Measurements from ENCODE around the gene ZFYVE28.

Gene ZFYVE28

DNA sequence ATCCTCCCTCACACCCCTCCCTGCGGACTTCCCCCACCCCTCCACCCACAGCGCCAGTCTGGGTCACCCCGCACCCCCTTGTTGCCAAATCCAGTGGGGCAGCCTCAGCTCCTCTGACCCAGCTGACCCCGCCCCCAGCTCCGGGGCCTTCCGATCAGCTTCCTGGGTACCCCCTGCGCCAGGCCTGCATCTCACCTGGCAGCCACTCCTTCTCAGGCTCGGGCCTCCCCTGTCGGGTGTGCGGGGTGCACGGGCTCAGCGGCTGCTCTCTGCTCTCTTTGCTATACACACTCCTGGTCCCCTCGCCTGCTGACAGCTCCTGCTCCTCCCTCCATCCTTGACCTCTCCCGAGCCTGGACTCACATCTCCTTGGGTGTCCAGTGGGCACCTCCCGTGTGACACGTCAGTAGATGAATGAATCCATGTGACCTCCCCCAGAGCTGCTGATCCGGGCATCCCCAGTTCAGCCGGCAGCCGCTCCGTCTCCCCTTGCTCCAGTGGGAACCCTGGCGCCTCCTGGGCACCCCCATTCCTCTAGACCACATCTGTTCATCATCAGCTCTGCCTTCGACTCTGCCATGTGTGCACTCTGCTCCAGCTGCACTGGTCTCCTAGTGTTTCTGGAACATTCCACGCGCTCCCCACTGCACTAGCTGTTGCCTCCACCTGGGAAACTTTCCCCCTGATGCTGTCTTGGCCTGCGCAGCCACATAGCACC lies 10.2 kb upstream of the ZFYVE28 start:
- DNase-seq (ENCODE audit: low read depth in 1 of 2, low spot score in 1 of 2), result no peak

DNA sequence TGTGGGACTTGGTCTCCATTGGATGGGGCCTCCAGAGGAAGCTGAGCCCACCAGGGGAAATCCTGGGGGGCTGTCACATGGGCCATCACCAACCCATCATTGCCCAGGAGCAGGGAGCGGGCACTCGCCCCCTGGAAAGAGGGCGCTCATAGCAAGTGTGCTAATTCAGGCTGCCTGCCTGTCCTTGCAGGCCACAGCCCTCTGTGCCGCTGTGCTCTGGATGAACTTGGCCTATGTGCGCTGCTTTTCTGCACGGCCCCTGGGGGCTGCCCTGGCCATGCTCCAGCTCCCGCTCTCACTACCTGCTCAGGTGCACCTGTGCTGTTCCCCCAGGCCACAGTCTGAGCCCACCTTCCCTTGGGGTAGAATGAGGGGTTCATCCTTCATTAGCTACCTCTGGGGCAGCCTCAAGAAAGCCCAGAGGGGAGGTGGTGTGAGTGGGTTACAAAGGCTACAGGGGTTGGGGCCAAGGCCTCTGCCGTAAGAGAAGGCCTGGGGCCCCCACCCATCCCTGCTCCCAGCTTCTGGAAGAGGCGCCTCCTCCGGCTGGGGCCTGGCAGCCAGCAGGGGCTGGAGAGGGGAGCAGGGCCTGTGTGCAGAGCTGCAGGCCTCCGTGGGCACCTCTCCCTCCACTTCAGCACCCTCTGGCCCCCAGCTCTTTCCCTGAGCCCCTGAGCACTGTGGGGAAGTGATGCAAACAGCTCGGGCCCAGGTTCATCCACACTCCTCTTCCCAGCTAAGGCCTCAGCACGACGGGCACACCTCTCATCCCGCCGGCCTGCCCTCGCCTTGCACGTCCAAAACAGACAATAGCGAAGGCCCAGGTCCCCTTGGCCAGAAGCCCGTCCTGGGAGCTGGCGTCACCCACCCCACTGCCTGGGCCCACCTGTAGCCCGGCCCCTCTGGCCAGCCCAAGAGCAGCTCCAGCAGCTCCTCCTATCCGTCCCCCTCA lies 9.2 kb upstream of the ZFYVE28 start:
- no peak for DNase-seq (ENCODE audit: low read depth in 1 of 2, low spot score in 1 of 2)

DNA sequence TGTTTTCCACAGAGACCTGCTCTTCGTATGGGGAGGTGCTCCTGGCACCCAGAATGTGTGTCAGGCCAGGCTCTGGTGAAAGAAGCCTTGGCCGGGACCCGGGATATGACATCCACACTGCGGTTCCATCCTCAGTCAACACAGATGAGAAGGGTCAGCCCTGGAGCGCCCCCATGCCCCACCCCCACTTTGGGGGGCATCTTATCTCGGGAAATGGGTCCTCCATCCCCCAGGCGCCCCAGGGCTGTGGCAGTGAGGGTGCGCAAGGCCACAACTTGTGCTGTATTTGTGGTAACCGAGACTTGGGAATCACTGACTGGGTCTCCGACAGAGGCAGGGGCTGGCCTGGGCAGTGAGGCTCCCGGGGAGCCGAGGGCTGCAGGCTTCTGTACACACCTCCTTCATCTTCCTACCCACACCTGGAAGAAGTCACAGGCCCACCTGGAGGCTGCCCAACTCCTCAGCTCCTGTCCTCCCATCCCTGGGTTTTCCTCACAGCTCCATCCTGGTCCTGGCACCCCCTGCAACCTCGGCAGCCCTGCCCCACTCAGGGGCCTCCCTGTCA lies 8.3 kb upstream of the ZFYVE28 start:
- DNase-seq (ENCODE audit: low read depth in 1 of 2, low spot score in 1 of 2), result no peak

DNA sequence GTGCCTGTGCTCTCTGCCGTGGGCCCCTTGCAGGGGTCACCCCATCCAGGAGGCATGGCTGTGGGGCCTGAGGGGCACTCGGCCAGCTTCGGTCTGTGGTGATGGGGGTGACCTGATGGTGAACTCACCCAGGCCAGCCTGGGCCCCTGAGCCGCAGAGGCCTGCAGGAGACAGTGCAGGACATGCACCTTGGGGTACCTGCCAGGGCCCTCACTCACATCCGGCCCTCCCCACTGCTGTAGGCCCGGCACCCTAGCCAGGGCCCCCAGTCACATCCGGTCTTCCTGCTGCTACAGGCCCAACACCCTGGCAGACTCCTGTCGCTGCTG lies 7.6 kb upstream of the ZFYVE28 start:
- no peak for DNase-seq (ENCODE audit: low read depth in 1 of 2, low spot score in 1 of 2)

DNA sequence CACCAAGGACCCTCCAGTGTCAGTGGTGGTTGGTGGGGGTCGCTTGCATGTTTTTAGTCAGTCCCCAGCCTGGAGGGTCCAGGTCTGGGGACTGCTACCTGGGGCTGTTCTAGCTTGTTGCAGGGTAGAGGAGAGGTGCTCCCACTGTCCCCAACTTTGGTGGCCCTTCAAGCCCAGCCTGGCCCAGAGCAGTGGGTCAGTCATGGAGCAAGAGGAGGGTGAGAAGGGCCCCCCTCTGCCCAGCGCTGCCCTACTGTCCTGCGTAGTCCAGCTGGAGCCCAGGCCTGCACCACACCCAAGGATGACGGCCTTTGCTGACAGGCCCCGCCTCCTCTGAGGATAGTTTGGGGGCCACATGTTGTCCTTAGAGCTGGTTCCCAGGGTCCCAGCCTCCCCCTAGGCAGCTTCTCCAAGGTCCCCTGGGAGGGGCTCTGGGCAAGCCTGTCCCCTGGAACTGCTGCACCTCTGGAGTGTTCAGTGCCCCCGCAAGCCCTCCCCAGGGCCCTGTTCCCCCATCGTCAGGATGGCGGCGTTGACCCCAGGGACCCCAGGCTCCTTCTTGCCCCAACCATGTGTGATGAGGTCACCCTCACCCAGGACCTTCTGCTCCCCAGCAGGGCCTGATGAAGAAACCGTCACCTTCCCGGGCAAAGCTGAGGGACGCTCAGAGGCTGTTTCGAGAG lies 7.1 kb upstream of the ZFYVE28 start:
- DNase-seq (ENCODE audit: low read depth in 1 of 2, low spot score in 1 of 2), result no peak

DNA sequence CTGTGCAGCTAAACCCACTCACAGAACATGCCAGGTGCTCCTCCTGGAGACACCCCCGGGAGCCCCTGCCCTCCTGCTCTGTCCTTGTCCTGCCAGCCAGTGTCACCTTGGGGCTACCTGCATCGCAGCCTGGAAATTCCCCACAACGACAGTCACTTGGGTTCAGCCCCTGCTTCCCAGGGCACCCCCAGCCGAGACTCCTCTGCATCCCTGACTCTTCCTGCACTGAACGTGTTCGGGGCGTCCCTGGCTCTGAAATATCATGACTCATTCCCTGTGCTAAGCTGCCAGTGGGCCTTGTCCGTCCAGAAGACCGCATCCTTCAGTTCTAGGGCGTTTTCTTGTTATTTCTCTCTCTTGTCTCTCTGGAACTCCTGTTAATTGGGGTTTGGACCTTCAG lies 6.1 kb upstream of the ZFYVE28 start:
- DNase-seq (ENCODE audit: low read depth in 1 of 2, low spot score in 1 of 2), result no peak

DNA sequence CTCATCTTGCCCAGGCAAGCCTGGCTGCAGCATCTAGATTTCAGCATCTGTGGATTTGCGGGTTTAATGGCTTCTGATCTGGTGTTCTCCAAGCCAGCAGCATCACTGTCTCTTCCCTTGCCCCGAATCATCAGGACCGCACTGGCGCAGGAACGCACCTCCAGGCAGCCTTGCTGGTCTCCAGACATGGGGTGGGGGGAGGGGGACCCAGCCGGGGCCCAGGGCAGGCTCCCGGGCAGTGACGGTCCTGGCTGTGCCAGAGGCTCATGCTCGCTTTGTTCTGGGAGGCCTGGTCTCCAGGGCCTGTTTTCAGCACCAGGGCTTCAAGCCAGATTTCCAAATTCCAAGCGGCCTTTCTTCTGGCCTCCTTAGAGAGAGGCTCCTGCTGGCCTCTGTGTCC lies 5.2 kb upstream of the ZFYVE28 start:
- no peak for DNase-seq (ENCODE audit: low read depth in 1 of 2, low spot score in 1 of 2)

DNA sequence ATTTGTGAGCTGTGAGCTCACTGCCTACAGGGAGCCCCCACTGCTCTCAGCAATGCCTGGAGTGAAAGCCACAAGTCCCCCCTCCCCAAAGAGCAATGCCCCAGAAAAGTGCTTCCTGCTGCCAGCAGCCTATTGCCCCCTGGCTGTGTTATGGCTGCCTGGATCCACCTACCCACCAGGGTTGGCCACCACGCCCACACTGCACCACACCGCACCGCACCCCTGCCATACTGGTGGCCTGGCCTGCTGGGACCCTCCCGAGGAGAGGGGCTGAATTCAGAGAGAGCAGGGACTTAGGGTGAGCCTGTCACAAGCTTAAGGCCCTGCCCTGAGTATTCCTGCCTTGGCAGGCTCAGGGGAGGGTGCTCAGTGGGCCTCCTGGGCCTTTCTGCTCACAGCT lies 4.6 kb upstream of the ZFYVE28 start:
- DNase-seq (ENCODE audit: low read depth in 1 of 2, low spot score in 1 of 2), result no peak

DNA sequence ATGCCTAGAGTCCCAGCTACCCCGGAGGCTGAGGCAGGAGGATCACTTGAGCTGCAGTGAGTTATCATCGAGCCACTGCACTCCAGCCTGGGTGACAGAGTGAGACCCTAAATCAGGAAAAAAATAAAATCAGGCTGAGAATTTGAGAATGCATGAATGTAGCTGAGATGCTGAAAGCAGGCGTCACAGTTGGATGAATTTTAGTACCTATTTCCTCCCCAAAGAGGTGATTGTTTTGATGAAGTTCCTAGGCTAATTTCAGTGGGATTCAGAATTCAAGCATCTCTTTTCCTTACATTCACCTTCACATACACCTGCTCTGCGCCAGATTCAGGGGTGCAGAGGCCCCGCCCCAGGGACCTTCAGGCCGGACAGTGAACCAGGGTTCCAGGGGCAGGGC lies 3.5 kb upstream of the ZFYVE28 start:
- no peak for DNase-seq (ENCODE audit: low read depth in 1 of 2, low spot score in 1 of 2)

DNA sequence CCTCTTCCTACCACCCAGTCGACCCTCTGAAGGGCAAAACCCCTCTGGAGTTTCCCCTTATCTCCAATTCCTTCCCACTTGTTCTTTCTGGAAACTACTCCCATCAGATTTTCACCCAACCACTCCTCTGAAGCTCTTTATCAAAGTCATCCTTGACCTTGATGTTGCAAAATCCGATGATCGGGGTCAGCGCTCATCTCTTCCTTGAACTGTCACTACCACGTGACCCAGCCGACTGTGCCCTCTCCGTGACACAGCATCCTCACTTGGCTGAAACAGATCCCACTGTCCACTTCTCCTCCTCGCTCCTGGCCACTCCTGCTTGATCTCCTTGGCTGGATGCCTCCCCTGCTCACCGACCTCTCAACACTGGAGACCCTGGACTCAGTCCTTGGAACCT lies 1.4 kb upstream of the ZFYVE28 start:
- no peak for DNase-seq (ENCODE audit: low read depth in 1 of 2, low spot score in 1 of 2)

DNA sequence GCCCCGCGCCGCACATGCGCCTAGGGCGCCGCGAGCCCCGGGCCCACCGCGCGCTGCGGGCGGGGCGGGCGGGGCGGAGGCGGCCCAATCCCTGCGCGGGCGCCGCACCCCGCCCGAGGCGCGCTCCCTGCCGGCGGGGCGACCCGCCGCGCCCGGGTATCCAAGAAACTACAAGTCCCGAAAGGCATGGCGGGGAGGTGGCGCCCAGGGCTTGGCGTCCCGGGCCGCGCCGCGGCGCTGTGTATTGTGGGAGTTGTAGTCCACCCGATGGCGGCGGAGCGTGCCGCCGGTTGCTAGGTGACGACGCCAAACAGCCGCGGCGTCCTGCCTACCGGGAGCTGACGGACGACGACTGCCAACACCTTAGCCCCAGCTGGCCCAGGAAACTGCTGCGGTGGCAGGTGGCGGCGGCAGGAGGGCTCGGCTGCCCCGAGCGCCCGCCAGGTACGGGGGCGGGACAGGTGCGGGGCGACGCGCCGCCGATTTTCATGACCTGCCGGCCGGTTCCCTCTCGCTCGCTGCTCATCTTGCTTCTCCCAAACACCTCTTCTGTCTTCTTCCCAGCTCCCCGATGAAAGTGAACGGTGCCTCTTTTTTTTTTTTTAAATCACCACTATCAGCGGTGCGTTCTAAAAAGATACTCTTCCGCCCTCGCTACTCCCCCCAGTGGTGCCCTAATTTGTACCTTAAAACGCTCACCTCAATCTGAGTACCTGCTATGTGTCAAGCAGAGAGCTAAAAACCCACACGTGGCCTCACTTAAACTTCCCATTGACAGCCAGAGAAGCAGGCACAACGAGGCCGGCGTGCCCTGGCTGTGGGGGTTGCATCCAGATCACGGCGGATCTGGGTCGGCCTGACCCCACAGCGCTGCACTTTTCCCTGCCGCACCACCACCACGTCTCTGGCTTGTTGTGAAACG lies 466 bp upstream of the ZFYVE28 start, which contains the start of gene CFAP99:
CFAP99 (plus strand) TSS at position 306 of the 922 bp plus-strand sequence.
- peak; percentile 96 to 98 for DNase-seq (ENCODE audit: low read depth in 1 of 2, low spot score in 1 of 2)

DNA sequence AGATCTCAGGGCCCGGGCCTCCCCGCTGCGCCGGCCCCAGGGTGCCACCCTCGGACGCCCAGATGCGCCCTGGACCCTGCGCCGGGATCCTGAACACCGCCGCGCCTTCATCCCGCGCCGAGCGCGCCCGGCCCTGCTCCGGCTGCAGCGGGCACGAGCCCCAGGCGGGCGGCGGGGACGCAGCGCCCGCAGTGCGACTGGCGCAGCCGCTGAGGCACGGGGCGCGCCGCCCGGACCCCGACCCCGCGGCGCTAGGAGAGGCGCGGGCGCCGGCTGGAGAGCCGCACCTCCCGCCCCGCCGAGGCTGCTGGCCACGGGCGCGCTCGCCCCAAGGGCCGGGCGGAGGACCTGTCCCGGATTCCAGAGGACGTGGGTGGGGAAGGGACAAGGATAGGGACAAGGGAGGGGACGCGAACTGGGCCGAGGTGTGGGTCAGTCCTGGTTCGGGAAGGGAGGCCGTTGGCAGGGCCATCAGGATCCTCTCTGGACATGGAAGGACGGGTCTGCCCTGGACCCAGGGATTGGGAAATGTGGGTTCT lies 1.1 kb downstream of the ZFYVE28 start:
- no peak for DNase-seq (ENCODE audit: low read depth in 1 of 2, low spot score in 1 of 2)

DNA sequence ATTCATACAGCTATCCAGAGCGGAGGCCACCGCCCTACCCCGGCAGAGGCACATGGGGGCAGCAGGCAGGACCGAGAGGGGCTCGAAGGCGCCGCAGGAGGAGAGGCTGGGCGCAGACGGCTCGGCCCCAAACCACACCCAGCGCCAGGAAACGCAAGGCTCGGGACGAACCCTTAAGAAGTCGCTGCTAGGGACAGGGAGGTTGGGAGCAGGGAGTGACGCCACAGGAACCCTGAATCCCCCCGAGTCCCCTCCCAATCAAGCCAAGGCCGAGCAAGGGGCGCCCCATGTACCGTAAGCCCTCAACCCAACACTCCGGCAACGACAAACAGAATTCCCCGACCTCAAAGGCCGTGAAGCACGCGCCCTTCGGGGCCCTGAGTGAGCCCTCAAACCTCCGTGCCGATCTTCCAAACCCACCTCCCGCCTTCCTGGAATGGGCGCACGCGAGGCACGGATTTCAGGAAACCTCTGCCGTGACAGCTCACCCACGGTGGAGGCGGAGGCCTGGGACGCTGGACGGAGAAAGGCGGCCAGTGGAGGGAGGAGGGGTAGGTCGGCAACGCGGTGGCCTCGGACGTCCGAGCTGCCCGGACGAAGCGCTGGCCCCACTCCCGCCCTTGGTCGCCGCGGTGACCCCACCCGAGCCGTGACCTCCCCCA lies 1.8 kb downstream of the ZFYVE28 start:
- no peak for DNase-seq (ENCODE audit: low read depth in 1 of 2, low spot score in 1 of 2)

DNA sequence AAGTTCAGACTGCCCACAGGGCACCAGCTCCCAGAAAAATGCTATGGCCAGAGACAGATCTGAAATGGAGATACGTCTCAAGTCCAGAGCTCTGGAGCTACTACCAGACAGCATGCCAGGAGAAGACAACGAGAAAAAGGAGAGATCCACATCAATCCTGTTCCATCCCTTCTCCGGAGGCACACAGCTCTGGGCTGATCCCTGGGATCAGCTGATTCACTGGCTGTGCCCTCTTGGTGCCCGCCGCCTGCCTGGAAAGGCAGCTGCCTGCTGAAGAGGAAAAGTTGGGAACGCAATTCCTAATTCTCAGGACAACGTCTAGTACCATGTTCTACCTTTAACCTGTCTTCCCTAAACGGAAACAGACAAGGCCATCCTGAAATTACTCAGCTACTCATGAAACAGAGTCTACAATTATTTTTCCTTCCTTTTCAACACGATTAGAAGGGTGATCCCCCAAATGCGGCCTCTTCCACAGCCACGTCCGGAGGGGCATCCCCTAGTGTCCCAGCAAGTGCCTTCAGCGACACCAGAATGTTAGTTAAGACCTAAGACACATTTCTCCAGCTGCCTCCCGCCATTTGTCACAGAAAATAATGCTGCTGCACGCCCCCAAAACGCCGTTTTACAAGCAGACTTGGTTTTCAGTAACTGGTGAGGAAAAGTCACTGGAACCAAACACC lies 2.4 kb downstream of the ZFYVE28 start:
- DNase-seq (ENCODE audit: low read depth in 1 of 2, low spot score in 1 of 2), result no peak

DNA sequence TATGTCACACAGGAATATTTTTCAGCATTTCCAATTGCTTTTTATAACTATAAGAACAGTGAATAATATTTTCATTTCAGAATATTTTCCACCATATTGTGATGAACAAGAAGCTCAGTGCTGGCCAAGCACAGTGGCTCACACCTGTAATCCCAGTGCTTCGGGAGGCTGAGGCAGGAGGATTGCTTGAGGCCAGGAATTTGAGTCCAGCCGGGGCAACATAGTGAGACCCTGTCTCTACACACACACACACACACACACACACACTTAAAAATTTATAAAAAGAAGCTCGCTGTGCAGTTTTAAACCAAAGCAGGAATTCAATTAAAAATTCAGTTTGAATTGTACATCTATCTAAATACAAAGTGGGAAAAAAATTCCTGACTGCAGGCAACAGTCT lies 3.2 kb downstream of the ZFYVE28 start:
- DNase-seq (ENCODE audit: low read depth in 1 of 2, low spot score in 1 of 2), result no peak

DNA sequence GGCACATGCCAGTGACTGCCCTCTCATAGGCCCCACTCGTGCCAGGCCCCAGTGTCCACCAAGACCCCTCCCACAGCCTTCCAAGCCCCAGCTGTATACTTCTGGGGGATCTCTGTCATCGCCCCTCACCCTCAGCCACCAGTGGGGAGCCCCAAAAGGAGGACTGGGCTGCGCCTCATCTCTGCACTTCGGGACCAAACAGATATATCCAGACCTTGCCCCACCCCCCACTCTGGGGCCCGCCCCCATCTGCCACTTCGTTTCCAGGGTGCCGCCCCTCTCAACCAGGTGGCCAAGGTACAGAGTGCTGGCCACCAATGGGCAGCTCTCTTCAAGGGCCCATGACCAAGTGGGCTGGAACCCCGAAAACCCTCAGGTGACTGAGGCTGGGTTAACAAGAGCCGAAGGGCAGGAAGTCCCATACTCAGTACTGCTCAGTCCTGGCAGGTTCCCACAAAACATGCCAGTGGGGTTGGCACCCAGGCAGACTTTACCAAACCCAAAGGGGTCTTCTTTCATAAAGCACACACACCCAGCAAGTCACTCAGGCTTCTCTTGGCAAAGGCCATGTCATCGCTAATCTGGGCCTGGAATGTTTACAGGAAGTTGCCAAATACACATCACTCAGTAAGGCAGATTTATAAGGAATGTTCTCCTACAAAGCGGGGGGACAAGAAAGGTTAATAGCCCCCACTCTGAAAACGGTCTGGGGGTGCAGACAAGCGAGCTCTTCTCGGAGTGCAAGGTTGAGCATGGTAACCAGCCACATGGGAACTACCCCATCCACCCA lies 4.4 kb downstream of the ZFYVE28 start:
- no peak for DNase-seq (ENCODE audit: low read depth in 1 of 2, low spot score in 1 of 2)

DNA sequence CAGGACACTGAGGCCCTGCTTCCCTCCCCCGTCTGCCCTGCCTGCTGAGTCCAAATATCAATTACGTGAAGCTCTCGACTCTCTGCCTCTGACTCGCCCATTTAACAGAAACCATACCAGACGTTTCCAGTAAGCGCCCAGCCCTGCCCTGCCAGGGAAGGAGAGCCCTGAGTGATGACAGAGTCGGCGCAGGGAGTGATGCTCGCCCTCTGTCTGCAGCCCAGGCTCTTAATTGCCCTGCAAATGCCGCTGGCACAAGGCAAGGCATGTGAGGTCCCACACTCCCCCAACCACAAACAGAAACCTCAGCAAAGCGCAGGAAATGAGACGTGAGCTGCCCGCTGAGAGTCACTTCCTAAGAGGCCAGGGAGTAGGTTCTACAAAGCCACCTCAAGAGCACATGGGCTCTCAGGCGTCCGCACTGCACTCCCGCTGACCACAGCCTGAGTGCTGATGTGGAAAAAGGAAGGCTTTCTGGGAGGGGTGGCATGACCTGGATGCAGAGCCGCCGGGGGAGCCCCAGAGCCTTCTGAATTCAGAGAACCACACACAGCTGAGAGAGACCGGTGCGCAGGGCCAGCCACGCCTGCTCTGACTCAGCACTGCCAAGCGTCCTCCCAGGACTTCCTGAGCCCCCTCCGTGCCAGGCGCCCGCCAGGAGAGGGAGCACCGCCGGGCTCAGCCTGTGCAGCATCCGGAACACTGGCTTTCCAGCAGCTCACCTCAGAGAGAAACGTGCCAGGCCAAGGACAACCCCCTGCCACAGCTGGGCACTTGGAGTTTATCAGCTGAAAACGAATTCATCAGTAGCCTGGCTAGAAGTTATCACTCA lies 5.3 kb downstream of the ZFYVE28 start:
- peak; percentile 55 to 73 for DNase-seq (ENCODE audit: low read depth in 1 of 2, low spot score in 1 of 2)

DNA sequence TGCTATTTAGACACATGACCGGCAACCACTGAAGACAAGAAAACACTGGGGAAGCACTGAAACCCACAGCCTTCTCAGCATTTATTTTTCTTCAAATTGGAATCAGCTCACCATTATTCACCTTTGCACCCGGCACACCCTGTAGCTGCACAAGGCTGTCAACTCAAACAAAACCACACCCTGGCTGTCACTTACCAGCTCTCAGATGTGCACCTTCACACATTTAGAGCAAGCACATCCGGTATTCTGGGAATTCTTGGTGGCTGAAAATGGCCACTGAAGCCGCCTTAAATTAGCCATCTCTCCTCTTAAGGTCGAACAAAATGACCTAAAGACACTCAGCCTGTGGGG lies 5.9 kb downstream of the ZFYVE28 start:
- DNase-seq (ENCODE audit: low read depth in 1 of 2, low spot score in 1 of 2), result peak; percentile 30 to 37

Measured in stimulated activated CD4-positive, alpha-beta T cell treated with anti-CD3 and anti-CD28 coated beads, Interleukin-15, amount 100 ng/mL, for 1 hour (primary cell).